Thyroid gland (tissue), 4 donors: ENCODE measurements around the gene RNPEP.

Experiments
- POLR2A ChIP-seq, 2 donors: fragments of 450-650 bp; IDR thresholded peaks; one replicate each; pipeline ENCODE4 v1.6.1; 2017; ENCODE audit warnings: antibody characterized with exemption in 2 of 2, mild to moderate bottlenecking in 2 of 2, moderate library complexity in 1 of 2
- TF ChIP-seq, protein P1 (sequence below), 6 experiments: fragments of 200-600 bp in 3 of 6; fragments of 450-650 bp in 3 of 6; sonication (generic) in 3 of 6; IDR thresholded peaks; one replicate each; pipeline ENCODE4 v1.5.1; 2016 to 2019; ENCODE audit warnings: antibody characterized with exemption in 6 of 6, mild to moderate bottlenecking in 2 of 6, inconsistent platforms in 1 of 6, moderate library complexity in 1 of 6

DNA sequence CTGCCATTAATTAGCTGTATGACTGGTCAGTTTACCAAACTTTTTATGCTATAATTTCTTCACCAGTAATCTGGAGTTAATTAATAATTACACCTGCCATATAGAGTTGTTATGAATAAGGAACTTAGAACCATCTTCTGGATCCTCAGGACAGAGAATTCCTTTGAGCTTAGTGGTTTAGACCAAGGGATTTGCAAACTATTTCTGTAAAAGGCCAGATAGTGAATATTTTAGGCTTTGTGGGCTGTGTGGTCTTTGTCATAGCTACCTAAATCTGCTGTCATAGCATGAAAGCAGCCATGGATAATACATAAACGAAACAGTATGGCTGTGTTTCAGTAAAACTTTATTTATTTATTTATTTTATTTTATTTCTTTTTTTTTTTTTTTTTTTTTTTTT lies 18.2 kb upstream of the RNPEP start:
- TF ChIP-seq, protein P1, sequence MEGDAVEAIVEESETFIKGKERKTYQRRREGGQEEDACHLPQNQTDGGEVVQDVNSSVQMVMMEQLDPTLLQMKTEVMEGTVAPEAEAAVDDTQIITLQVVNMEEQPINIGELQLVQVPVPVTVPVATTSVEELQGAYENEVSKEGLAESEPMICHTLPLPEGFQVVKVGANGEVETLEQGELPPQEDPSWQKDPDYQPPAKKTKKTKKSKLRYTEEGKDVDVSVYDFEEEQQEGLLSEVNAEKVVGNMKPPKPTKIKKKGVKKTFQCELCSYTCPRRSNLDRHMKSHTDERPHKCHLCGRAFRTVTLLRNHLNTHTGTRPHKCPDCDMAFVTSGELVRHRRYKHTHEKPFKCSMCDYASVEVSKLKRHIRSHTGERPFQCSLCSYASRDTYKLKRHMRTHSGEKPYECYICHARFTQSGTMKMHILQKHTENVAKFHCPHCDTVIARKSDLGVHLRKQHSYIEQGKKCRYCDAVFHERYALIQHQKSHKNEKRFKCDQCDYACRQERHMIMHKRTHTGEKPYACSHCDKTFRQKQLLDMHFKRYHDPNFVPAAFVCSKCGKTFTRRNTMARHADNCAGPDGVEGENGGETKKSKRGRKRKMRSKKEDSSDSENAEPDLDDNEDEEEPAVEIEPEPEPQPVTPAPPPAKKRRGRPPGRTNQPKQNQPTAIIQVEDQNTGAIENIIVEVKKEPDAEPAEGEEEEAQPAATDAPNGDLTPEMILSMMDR (IDR thresholded peaks at IDR 0.05) = no peak
- TF ChIP-seq POLR2A (IDR thresholded peaks at IDR 0.05) = no peak
